PC-3 (cell line): ENCODE results near the gene YES1.

Experiments used
- CTCF ChIP-seq: fragments of 300-600 bp; sonication (generic); conservative IDR thresholded peaks from 2 replicates; pipeline ENCODE4 v1.5.1; 2017; ENCODE audit warnings: antibody characterized with exemption, low read depth, mild to moderate bottlenecking, low read length
- EZH2phosphoT487 ChIP-seq: fragments of 300-600 bp; sonication (generic); IDR thresholded peaks from 2 replicates; pipeline ENCODE4 v1.6.1; 2018; ENCODE audit warnings: mild to moderate bottlenecking, antibody characterized with exemption, low read length, borderline replicate concordance

GRCh38 chr18:784470-785172, 27.4 kb downstream of the YES1 start:
- no peak for TF ChIP-seq EZH2phosphoT487
- TF ChIP-seq CTCF = no peak
